ENCODE data around the gene NOP16. TPM values are rescaled to one million over a fixed set of nuclear protein-coding genes. Genes with fewer than 3 reads are reported as not detected.
A peak's percentile ranks its signal among the peaks of the same experiment; 100 is the strongest.

Gene NOP16
- total and polyA plus RNA-seq, 8 donors, result 4.7 to 23.2 (median 10.2) TPM

GRCh38 chr5:176360894-176361436, 27.4 kb downstream of the NOP16 start:
- TF ChIP-seq CTCF (IDR thresholded peaks at IDR 0.05), result no peak
- intact Hi-C loops (cut with DNase I), result no loop called here
- FAIRE-seq, result no peak
- no peaks in the 10 kb centered on the region for H3K36me3 ChIP-seq
- peak overlapping the region; percentile 51 to 81 (median 68) for H3K27ac ChIP-seq
- peaks cover 0 to 7% (median 4%) of the 10 kb centered on the region in 3 donors for H3K4me1 ChIP-seq
- 1 to 2% methylated on average over 27 of the region's 27 CpGs for WGBS, 2 donors
- ATAC-seq, result peak; percentile 27 to 53 (median 42)
- H3K4me3 ChIP-seq, result peak overlapping the region; percentile 67 to 97 (median 88)
- DNase-seq, result peak in 1 of 6 donors; percentile 47
- H3K27me3 ChIP-seq, result no peaks in the 10 kb centered on the region
- no peaks in the 10 kb centered on the region for H3K9me3 ChIP-seq

- peak overlapping the region in 1 of 4 donors; percentile 97 for H3K4me3 ChIP-seq
These were observed 28.7 kb downstream of the NOP16 start for GRCh38 chr5:176359658-176360057.

GRCh38 chr5:176356179-176356566, 32.2 kb downstream of the NOP16 start:
- peaks cover 0 to 30% (median 8%) of the 10 kb centered on the region in 3 donors for H3K36me3 ChIP-seq
- no peak for ATAC-seq

More at GRCh38 chr5:176359658-176360057, 28.7 kb downstream of the NOP16 start:
- Histone ChIP-seq H3K27ac (no peak overlapping the region), H3K36me3 (no peaks in the 10 kb centered on the region), H3K9me3 (no peaks in the 10 kb centered on the region), H3K4me1 (peaks cover 0 to 4% (median 3%) of the 10 kb centered on the region in 3 donors), H3K27me3 (no peaks in the 10 kb centered on the region)
- WGBS, 2 donors, result 58 to 61% methylated on average over 4 of the region's 4 CpGs
- intact Hi-C loops (cut with DNase I), result no loop called here
- FAIRE-seq (no peak), ATAC-seq (no peak), DNase-seq (no peak)
- no peak for TF ChIP-seq CTCF (IDR thresholded peaks at IDR 0.05)

GRCh38 chr5:176355400-176356178, 32.8 kb downstream of the NOP16 start:
- Histone ChIP-seq H3K27ac (no peak overlapping the region), H3K9me3 (no peaks in the 10 kb centered on the region), H3K36me3 (peaks cover 0 to 32% (median 8%) of the 10 kb centered on the region in 3 donors), H3K27me3 (no peaks in the 10 kb centered on the region), H3K4me1 (peaks cover 0 to 4% (median 2%) of the 10 kb centered on the region in 3 donors), H3K4me3 (no peak overlapping the region)
- DNase-seq (no peak), ATAC-seq (no peak), FAIRE-seq (no peak)
- TF ChIP-seq CTCF (IDR thresholded peaks at IDR 0.05), result peak in 1 of 4 donors; percentile 12
- intact Hi-C loops (cut with DNase I), result no loop called here
- 92 to 93% methylated on average over 16 of the region's 16 CpGs for WGBS, 2 donors

More at GRCh38 chr5:176356179-176356566, 32.2 kb downstream of the NOP16 start:
- intact Hi-C loops (cut with DNase I), result no loop called here
- WGBS, 2 donors, result 91 to 98% methylated on average over 3 of the region's 3 CpGs
- Histone ChIP-seq H3K27ac (no peak overlapping the region), H3K4me1 (peaks cover 0 to 4% (median 3%) of the 10 kb centered on the region in 3 donors), H3K4me3 (no peak overlapping the region), H3K27me3 (no peaks in the 10 kb centered on the region), H3K9me3 (no peaks in the 10 kb centered on the region)
- no peak for DNase-seq
- FAIRE-seq, result no peak
- TF ChIP-seq CTCF (IDR thresholded peaks at IDR 0.05), result no peak

- Histone ChIP-seq H3K4me1 (no peaks in the 10 kb centered on the region), H3K27ac (no peak overlapping the region), H3K36me3 (peaks cover 0 to 32% (median 14%) of the 10 kb centered on the region in 3 donors), H3K4me3 (no peak overlapping the region), H3K27me3 (no peaks in the 10 kb centered on the region), H3K9me3 (no peaks in the 10 kb centered on the region)
- no peak for TF ChIP-seq CTCF (IDR thresholded peaks at IDR 0.05)
- intact Hi-C loops (cut with DNase I), result no loop called here
- DNase-seq (no peak), ATAC-seq (no peak), FAIRE-seq (no peak)
- WGBS, 2 donors, result 92 to 95% methylated on average over 4 of the region's 4 CpGs
These were observed 34.9 kb downstream of the NOP16 start for GRCh38 chr5:176353533-176353932.
